Thyroid gland (tissue), 4 donors: ENCODE data around the gene PPP1CC.
"Not testable (repeated sequence)": the region's sequence is repeated elsewhere in the genome, so short reads cannot be mapped to it uniquely, and the experiment has no call there.

ENCODE experiments used
- CTCF ChIP-seq, 6 experiments: fragments of 200-600 bp in 3 of 6; fragments of 450-650 bp in 3 of 6; sonication (generic) in 3 of 6; IDR thresholded peaks; one replicate each; pipeline ENCODE4 v1.5.1; 2016 to 2019; ENCODE audit warnings: antibody characterized with exemption in 6 of 6, mild to moderate bottlenecking in 2 of 6, inconsistent platforms in 1 of 6, moderate library complexity in 1 of 6
- POLR2A ChIP-seq, 2 donors: fragments of 450-650 bp; IDR thresholded peaks; one replicate each; pipeline ENCODE4 v1.6.1; 2017; ENCODE audit warnings: antibody characterized with exemption in 2 of 2, mild to moderate bottlenecking in 2 of 2, moderate library complexity in 1 of 2

- TF ChIP-seq CTCF, POLR2A (IDR thresholded peaks at IDR 0.05): not testable (repeated sequence)
Measured at GRCh38 chr12:110722892-110723291, 19.8 kb downstream of the PPP1CC start.
